Stimulated activated CD4-positive, alpha-beta T cell treated with anti-CD3 and anti-CD28 coated beads, Interleukin-4, amount 100 ng/mL, for 24 hours (primary cell): ENCODE data around the gene LIPC.
A peak's percentile ranks its signal among the peaks of the same experiment; 100 is the strongest.

Experiments used
- DNase-seq: peaks from one replicate; pipeline ENCODE4 v3.0.0-alpha.2; 2020

The LIPC gene

GRCh38 chr15:58544756-58545155 lies 113.0 kb downstream of the LIPC start:
- DNase-seq, result no peak

GRCh38 chr15:58545307-58546065 lies 113.7 kb downstream of the LIPC start:
- DNase-seq, result peak; percentile 26

GRCh38 chr15:58546066-58546591 lies 114.3 kb downstream of the LIPC start:
- DNase-seq, result no peak

- DNase-seq, result no peak
Observed at GRCh38 chr15:58546635-58547627, 115.1 kb downstream of the LIPC start.

GRCh38 chr15:58547628-58548307 lies 116.0 kb downstream of the LIPC start:
- DNase-seq, result no peak

GRCh38 chr15:58548308-58549012 lies 116.7 kb downstream of the LIPC start:
- DNase-seq, result no peak

- DNase-seq, result no peak
Observed at GRCh38 chr15:58549013-58549784, 117.4 kb downstream of the LIPC start.

GRCh38 chr15:58549785-58550074 lies 117.9 kb downstream of the LIPC start:
- no peak for DNase-seq

GRCh38 chr15:58551084-58551763 lies 119.4 kb downstream of the LIPC start:
- no peak for DNase-seq

GRCh38 chr15:58551764-58552504 lies 120.1 kb downstream of the LIPC start:
- DNase-seq, result no peak

- DNase-seq, result no peak
Observed at GRCh38 chr15:58552505-58553364, 120.9 kb downstream of the LIPC start.

- no peak for DNase-seq
Observed at GRCh38 chr15:58553365-58553918, 121.7 kb downstream of the LIPC start.

- no peak for DNase-seq
Observed at GRCh38 chr15:58554758-58555157, 123.0 kb downstream of the LIPC start.

- no peak for DNase-seq
Observed at GRCh38 chr15:58555162-58556027, 123.6 kb downstream of the LIPC start.

- DNase-seq, result no peak
Observed at GRCh38 chr15:58556028-58556361, 124.2 kb downstream of the LIPC start.

GRCh38 chr15:58556541-58556940 lies 124.8 kb downstream of the LIPC start:
- DNase-seq, result no peak

- no peak for DNase-seq
Observed at GRCh38 chr15:58558777-58559176, 127.0 kb downstream of the LIPC start.

- DNase-seq, result no peak
Observed at GRCh38 chr15:58559904-58560588, 128.3 kb downstream of the LIPC start.
